ENCODE measurements around the gene PPDPF.

PPDPF gene

DNA sequence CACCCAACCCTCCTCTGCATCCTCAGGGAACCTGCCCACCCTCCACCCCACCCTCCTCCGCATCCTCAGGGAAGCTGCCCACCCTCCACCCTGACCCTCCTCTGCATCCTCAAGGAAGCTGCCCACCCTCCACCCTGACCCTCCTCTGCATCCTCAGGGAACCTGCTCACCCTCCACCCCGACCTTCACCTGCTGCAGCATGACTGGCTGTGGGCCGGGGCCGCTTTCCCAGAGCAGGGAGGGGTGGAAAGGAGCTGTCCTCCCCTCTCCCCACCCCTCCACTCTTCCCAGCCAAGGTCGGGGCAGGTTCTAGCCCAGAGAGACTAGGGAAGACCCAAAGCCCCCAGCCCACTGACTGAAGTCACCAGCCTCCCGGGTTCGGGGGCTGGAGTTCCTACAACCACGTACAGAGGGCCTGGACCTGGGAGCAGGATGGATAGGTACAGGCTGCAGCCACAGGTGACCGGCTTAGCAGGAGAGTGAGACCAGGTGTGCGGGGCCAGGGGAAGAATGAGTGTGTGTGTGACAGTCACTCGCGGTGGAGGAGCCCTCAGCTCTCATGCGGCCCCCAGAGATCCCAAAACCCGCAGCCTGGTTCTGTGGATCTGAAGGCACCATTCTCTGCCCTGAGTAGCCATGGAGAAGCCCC is 33.3 kb upstream of the PPDPF start:
- in situ Hi-C loops (cut with MboI; ENCODE audit: low pct_unique_long_range_greater_than_20kb, low sequenced_read_pairs, unreplicated experiment) = no loop called here
- TF ChIP-seq, protein P1, sequence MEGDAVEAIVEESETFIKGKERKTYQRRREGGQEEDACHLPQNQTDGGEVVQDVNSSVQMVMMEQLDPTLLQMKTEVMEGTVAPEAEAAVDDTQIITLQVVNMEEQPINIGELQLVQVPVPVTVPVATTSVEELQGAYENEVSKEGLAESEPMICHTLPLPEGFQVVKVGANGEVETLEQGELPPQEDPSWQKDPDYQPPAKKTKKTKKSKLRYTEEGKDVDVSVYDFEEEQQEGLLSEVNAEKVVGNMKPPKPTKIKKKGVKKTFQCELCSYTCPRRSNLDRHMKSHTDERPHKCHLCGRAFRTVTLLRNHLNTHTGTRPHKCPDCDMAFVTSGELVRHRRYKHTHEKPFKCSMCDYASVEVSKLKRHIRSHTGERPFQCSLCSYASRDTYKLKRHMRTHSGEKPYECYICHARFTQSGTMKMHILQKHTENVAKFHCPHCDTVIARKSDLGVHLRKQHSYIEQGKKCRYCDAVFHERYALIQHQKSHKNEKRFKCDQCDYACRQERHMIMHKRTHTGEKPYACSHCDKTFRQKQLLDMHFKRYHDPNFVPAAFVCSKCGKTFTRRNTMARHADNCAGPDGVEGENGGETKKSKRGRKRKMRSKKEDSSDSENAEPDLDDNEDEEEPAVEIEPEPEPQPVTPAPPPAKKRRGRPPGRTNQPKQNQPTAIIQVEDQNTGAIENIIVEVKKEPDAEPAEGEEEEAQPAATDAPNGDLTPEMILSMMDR (IDR thresholded peaks at IDR 0.05; ENCODE audit: extremely low read depth, insufficient read depth, missing control alignments) = no peak
- DNase-seq (ENCODE audit: low spot score) = no peak

DNA sequence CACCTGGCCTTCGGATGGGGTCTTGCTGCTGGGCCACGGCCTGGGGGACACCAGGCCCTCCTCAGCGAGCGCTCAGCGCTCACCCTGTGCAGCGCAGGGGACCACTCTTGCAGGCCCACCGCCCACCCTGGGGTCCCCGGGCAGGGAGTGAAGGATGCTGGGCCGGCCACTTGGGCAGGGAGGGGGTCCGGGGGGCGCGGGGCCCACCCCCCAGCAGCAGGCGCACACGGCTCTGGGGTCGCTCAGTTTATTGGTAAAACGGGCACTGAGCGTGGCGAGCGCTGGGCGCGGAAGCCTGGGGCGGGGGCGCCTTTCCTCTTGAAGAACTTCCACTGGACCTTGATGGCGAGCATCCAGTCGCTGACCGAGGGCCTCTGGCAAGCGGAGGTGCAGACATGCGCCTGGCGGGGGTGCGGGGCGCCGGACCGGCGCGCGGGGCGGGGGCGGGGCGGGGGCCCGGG is 32.8 kb upstream of the PPDPF start:
- DNase-seq (ENCODE audit: low spot score) = no peak
- in situ Hi-C loops (cut with MboI; ENCODE audit: low pct_unique_long_range_greater_than_20kb, low sequenced_read_pairs, unreplicated experiment) = no loop called here
- TF ChIP-seq, protein P1 (IDR thresholded peaks at IDR 0.05; ENCODE audit: extremely low read depth, insufficient read depth, missing control alignments) = no peak

DNA sequence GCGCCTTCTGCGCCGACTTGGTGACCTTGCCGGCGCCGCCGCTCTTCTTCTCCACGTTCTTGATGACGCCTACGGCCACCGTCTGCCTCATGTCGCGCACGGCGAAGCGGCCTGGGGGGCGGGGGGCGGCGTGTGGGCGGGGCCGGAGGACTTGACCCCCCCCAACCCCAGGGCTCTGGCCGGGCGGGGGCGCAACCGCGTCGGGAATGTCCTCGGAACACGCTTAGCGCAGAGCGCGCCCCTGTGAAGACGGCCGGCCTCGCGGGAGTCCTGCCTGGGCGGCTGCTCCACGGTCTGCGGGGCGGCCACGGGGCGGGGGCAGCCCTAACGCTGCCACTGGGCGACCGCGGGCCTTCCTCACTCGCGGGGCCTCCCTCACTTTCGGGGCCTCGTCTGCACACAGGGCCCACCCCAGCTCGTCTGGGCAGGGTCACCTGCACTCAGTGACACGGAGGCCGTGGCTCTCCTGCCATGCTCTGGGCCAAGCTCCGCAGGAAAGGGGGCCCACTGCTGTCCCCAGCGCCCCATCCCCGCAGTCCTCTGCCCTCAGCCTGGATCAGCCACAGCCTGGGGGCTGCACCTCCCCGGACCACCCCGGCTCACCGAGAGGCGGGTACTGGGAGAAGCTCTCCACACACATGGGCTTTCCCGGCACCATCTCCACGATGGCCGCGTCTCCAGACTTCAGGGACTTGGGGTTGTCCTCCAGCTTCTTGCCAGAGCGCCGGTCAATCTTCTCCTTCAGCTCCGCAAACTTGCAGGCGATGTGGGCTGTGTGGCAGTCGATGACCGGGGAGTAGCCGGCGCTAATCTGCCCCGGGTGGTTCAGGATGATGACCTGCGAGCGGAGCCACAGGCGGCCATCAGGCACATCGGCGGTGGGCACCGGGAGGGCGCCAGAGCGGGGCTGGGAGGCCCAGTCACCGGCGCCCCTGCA is 32.0 kb upstream of the PPDPF start:
- in situ Hi-C loops (cut with MboI; ENCODE audit: low pct_unique_long_range_greater_than_20kb, low sequenced_read_pairs, unreplicated experiment) = no loop called here
- DNase-seq (ENCODE audit: low spot score) = no peak
- TF ChIP-seq, protein P1 (IDR thresholded peaks at IDR 0.05; ENCODE audit: extremely low read depth, insufficient read depth, missing control alignments) = no peak

DNA sequence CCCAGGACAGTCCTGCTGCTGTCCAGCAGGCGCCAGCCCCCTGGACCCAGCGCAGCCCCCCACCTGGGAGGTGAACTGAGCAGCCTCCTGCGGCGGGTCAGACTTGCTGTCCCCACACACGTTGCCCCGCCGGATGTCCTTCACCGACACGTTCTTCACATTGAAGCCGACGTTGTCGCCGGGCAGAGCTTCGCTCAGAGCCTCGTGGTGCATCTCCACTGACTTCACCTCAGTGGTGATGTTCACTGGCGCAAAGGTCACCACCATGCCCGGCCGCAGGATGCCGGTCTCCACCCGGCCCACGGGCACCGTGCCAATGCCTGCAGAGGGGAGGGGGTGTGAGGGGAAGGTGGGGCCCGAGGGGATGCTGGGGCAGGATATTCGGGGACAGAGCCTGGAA is 30.1 kb upstream of the PPDPF start:
- no peak for DNase-seq (ENCODE audit: low spot score)
- TF ChIP-seq, protein P1 (IDR thresholded peaks at IDR 0.05; ENCODE audit: extremely low read depth, insufficient read depth, missing control alignments) = no peak
- in situ Hi-C loops (cut with MboI; ENCODE audit: low pct_unique_long_range_greater_than_20kb, low sequenced_read_pairs, unreplicated experiment) = no loop called here

DNA sequence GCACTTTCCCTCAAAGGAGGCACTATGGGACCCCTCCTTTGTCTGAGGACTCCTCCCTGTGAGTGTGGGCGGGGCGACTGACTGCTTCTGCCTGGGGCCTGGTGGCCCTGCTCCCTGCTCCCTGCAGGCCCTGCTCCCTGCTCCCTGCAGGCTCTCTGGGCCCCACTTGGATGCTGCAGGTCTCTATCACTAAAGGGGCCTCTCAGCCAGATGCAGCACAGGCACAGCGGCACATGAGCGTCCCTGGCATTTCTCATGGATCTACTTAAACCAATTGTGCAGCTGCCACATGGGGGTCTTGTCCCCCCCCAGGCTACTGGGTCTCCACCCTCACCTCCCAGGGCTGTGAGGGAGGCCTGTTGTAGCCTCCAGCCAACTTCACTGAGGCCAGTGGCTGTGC is 29.5 kb upstream of the PPDPF start:
- DNase-seq (ENCODE audit: low spot score) = no peak
- in situ Hi-C loops (cut with MboI; ENCODE audit: low pct_unique_long_range_greater_than_20kb, low sequenced_read_pairs, unreplicated experiment) = no loop called here
- TF ChIP-seq, protein P1 (IDR thresholded peaks at IDR 0.05; ENCODE audit: extremely low read depth, insufficient read depth, missing control alignments) = no peak

DNA sequence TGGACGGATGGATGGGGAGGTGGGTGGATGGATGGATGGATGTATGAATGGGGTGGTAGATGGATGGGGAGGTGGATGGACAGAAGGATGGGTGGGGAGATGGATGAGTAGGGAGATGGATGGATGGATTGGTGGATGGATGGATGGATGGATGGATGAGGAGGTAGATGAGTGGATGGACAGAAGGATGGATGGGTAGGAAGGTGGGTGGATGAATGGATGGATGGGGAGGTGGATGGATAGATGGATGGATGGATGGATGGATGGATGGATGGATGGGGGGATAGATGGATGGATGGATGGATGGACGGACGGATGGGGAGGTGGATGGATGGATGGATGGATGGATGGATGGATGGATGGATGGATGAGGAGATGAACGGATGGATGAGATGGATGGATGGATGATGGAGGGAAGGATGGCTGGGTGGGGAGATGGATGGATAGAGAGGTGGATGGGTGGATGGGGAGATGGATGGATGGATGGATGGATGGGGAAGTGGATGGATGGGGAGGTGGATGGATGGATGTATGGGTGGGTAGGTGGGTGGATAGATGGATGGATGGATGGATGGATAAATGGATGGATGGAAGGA is 28.8 kb upstream of the PPDPF start:
- TF ChIP-seq, protein P1 (IDR thresholded peaks at IDR 0.05; ENCODE audit: extremely low read depth, insufficient read depth, missing control alignments) = no peak
- no peak for DNase-seq (ENCODE audit: low spot score)
- in situ Hi-C loops (cut with MboI; ENCODE audit: low pct_unique_long_range_greater_than_20kb, low sequenced_read_pairs, unreplicated experiment) = no loop called here

Data from GM13977 (cell line).